Measurements from ENCODE around the gene RBPMS2. TPM values are rescaled to one million over a fixed set of nuclear protein-coding genes. Genes with fewer than 3 reads are reported as not detected.

The RBPMS2 gene
- total and polyA plus RNA-seq, 7 donors, result 1.6 to 3.6 (median 2.0) TPM

GRCh38 chr15:64763021-64763420, 12.4 kb downstream of the RBPMS2 start:
- TF ChIP-seq CTCF (IDR thresholded peaks at IDR 0.05), result no peak
- H3K36me3 ChIP-seq (ENCODE audit: insufficient read depth in 1 of 2, low read depth in 1 of 2), result no peaks in the 10 kb centered on the region
- WGBS, 3 donors, result 93 to 98% (median 93%) methylated on average over 8 of the region's 8 CpGs
- no peak overlapping the region for H3K4me3 ChIP-seq
- H3K27me3 ChIP-seq (ENCODE audit: insufficient read depth in 3 of 3, low read length in 2 of 3), result no peaks in the 10 kb centered on the region
- ATAC-seq (no peak), DNase-seq (no peak)
- peak overlapping the region; percentile 46 for H3K27ac ChIP-seq
- H3K4me1 ChIP-seq, result no peaks in the 10 kb centered on the region
- intact Hi-C loops (cut with DNase I), result no loop called here
- no peaks in the 10 kb centered on the region for H3K9me3 ChIP-seq

GRCh38 chr15:64762546-64762945, 12.8 kb downstream of the RBPMS2 start:
- Histone ChIP-seq H3K4me3 (no peak overlapping the region), H3K27ac (peak overlapping the region; percentile 46), H3K9me3 (no peaks in the 10 kb centered on the region), H3K4me1 (no peaks in the 10 kb centered on the region), H3K36me3 (ENCODE audit: insufficient read depth in 1 of 2, low read depth in 1 of 2) (no peaks in the 10 kb centered on the region), H3K27me3 (ENCODE audit: insufficient read depth in 3 of 3, low read length in 2 of 3) (no peaks in the 10 kb centered on the region)
- intact Hi-C loops (cut with DNase I), result no loop called here
- TF ChIP-seq CTCF (IDR thresholded peaks at IDR 0.05), result no peak
- no peak for ATAC-seq
- 92 to 94% (median 94%) methylated on average over 8 of the region's 8 CpGs for WGBS, 3 donors
- no peak for DNase-seq

GRCh38 chr15:64761156-64761555, 14.2 kb downstream of the RBPMS2 start:
- Histone ChIP-seq H3K27ac (peak overlapping the region; percentile 16), H3K4me3 (no peak overlapping the region), H3K36me3 (ENCODE audit: insufficient read depth in 1 of 2, low read depth in 1 of 2) (no peaks in the 10 kb centered on the region), H3K9me3 (no peaks in the 10 kb centered on the region), H3K4me1 (no peaks in the 10 kb centered on the region), H3K27me3 (ENCODE audit: insufficient read depth in 3 of 3, low read length in 2 of 3) (no peaks in the 10 kb centered on the region)
- intact Hi-C loops (cut with DNase I), result no loop called here
- WGBS, 3 donors, result 71 to 76% (median 73%) methylated on average over 11 of the region's 11 CpGs
- no peak for DNase-seq
- no peak for ATAC-seq
- TF ChIP-seq CTCF (IDR thresholded peaks at IDR 0.05), result no peak

- 67 to 73% (median 70%) methylated on average over 8 of the region's 8 CpGs for WGBS, 3 donors
- no peak for ATAC-seq
- Histone ChIP-seq H3K36me3 (ENCODE audit: insufficient read depth in 1 of 2, low read depth in 1 of 2) (no peaks in the 10 kb centered on the region), H3K27me3 (ENCODE audit: insufficient read depth in 3 of 3, low read length in 2 of 3) (no peaks in the 10 kb centered on the region), H3K27ac (peak overlapping the region; percentile 16), H3K4me1 (no peaks in the 10 kb centered on the region), H3K9me3 (no peaks in the 10 kb centered on the region), H3K4me3 (no peak overlapping the region)
- TF ChIP-seq CTCF (IDR thresholded peaks at IDR 0.05), result no peak
- DNase-seq, result no peak
- intact Hi-C loops (cut with DNase I), result no loop called here
Measured at GRCh38 chr15:64760056-64760455, 15.3 kb downstream of the RBPMS2 start.

GRCh38 chr15:64755427-64755940, 19.9 kb downstream of the RBPMS2 start:
- no peak for TF ChIP-seq CTCF (IDR thresholded peaks at IDR 0.05)
- Histone ChIP-seq H3K4me3 (no peak overlapping the region), H3K4me1 (no peaks in the 10 kb centered on the region), H3K36me3 (ENCODE audit: insufficient read depth in 1 of 2, low read depth in 1 of 2) (no peaks in the 10 kb centered on the region), H3K27me3 (ENCODE audit: insufficient read depth in 3 of 3, low read length in 2 of 3) (no peaks in the 10 kb centered on the region), H3K27ac (no peak overlapping the region), H3K9me3 (no peaks in the 10 kb centered on the region)
- intact Hi-C loops (cut with DNase I), result no loop called here
- WGBS, 3 donors, result 89 to 97% (median 90%) methylated on average over 10 of the region's 10 CpGs
- ATAC-seq (no peak), DNase-seq (no peak)
